Measurements from ENCODE around the gene ZBTB47.

The ZBTB47 gene

DNA sequence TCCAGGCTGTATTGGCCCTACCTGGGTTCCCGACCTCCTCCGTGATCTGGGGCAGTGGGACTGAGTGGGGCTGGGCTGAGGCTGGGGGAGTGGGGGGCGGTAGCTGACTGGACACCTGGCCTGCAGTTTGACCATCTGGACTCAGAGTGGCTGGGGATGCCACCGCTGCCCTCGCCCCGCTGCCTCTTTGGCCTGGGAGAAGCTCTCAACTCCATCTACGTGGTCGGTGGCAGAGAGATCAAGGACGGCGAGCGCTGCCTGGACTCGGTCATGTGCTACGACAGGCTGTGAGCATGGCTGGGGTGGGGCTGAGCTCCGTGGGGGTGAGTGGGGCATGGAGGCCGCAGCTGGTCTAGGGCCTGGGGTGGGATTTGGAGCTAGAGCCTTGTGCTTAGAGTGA is 34.5 kb downstream of the ZBTB47 start:
- Histone ChIP-seq H3K27me3 (replicated peaks; ENCODE audit: control insufficient read depth, insufficient read depth, low read length) (peaks cover 26% of the 10 kb centered on the region), H3K4me3 (ENCODE audit: low read length) (no peak overlapping the region), H3K36me3 (ENCODE audit: control insufficient read depth, insufficient read depth, low read length, severe bottlenecking) (no peaks in the 10 kb centered on the region), H3K9ac (ENCODE audit: low read length) (no peak overlapping the region), H3K4me1 (ENCODE audit: control insufficient read depth, insufficient read depth, low read length) (peaks cover 20% of the 10 kb centered on the region), H3K9me3 (ENCODE audit: control insufficient read depth, low read length) (no peaks in the 10 kb centered on the region)
- DNase-seq (ENCODE audit: low read depth): no peak

DNA sequence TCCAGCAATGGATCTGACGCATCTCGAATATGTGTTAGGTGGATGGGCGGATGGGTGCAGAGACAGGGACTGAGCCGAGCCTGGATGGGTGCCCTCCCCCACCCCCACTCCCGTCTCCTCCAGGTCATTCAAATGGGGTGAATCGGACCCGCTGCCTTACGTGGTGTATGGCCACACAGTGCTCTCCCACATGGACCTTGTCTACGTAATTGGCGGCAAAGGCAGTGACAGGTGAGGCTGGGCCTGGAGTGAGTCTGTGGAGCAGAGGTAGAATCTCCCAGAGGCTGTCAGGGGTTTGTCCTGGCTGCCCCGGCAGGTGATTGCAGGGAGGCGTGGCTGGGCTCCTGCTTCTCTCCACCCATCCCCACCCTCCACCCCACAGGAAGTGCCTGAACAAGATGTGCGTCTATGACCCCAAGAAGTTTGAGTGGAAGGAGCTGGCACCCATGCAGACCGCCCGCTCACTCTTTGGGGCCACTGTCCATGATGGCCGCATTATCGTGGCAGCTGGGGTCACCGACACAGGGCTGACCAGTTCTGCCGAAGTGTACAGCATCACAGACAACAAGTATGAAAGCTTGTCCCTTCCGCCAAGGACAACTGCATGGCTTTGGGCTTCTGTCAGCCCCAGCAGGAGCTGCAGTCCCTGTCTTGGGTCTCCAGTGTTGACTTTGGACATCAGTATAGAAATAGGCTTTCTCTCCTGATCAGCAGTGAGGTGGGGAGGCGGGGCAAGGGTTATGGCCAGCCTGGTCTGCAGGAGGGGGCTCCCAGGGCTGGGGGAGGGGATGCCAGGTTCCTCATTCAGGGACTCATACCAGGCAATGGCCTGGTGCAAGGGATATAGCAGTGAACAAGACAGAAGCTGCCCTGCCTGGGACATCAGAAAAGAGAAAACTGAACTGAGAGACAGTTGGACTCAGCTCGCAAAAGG is 35.3 kb downstream of the ZBTB47 start:
- no peak overlapping the region for H3K9ac ChIP-seq (ENCODE audit: low read length)
- no peak overlapping the region for H3K4me3 ChIP-seq (ENCODE audit: low read length)
- peaks cover 29% of the 10 kb centered on the region for H3K27me3 ChIP-seq (replicated peaks; ENCODE audit: control insufficient read depth, insufficient read depth, low read length)
- no peaks in the 10 kb centered on the region for H3K9me3 ChIP-seq (ENCODE audit: control insufficient read depth, low read length)
- H3K36me3 ChIP-seq (ENCODE audit: control insufficient read depth, insufficient read depth, low read length, severe bottlenecking): no peaks in the 10 kb centered on the region
- no peak for DNase-seq (ENCODE audit: low read depth)
- peaks cover 15% of the 10 kb centered on the region for H3K4me1 ChIP-seq (ENCODE audit: control insufficient read depth, insufficient read depth, low read length)

- Histone ChIP-seq H3K9me3 (ENCODE audit: control insufficient read depth, low read length) (no peaks in the 10 kb centered on the region), H3K4me3 (ENCODE audit: low read length) (no peak overlapping the region), H3K4me1 (ENCODE audit: control insufficient read depth, insufficient read depth, low read length) (peaks cover 11% of the 10 kb centered on the region), H3K27me3 (replicated peaks; ENCODE audit: control insufficient read depth, insufficient read depth, low read length) (peaks cover 33% of the 10 kb centered on the region), H3K36me3 (ENCODE audit: control insufficient read depth, insufficient read depth, low read length, severe bottlenecking) (no peaks in the 10 kb centered on the region), H3K9ac (ENCODE audit: low read length) (no peak overlapping the region)
- DNase-seq (ENCODE audit: low read depth): no peak
Observed at GRCh38 chr3:42689421-42690014, 36.0 kb downstream of the ZBTB47 start.

DNA sequence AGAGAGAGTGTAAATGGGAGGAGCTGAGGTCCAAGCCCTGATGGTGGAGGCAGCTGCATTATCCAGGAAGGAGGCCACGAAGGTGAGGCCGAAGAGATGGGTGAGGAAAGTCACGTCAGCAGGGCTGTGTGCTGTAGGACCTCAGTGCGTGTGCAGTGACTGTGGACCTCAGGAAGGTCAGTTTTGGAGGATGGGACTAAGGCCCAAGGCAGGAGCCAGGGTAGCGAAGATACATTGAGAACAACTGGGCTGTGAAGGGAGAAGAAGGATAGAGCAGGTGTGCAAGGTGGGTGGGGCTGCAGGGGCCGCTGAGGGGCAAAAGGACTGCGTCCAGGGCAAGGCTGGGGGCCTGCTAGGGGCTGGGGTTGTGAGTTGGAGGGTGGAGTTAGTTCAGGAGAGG is 36.7 kb downstream of the ZBTB47 start:
- Histone ChIP-seq H3K27me3 (replicated peaks; ENCODE audit: control insufficient read depth, insufficient read depth, low read length) (peaks cover 40% of the 10 kb centered on the region), H3K9me3 (ENCODE audit: control insufficient read depth, low read length) (no peaks in the 10 kb centered on the region), H3K36me3 (ENCODE audit: control insufficient read depth, insufficient read depth, low read length, severe bottlenecking) (no peaks in the 10 kb centered on the region), H3K4me3 (ENCODE audit: low read length) (no peak overlapping the region), H3K9ac (ENCODE audit: low read length) (no peak overlapping the region), H3K4me1 (ENCODE audit: control insufficient read depth, insufficient read depth, low read length) (peaks cover 10% of the 10 kb centered on the region)
- no peak for DNase-seq (ENCODE audit: low read depth)

DNA sequence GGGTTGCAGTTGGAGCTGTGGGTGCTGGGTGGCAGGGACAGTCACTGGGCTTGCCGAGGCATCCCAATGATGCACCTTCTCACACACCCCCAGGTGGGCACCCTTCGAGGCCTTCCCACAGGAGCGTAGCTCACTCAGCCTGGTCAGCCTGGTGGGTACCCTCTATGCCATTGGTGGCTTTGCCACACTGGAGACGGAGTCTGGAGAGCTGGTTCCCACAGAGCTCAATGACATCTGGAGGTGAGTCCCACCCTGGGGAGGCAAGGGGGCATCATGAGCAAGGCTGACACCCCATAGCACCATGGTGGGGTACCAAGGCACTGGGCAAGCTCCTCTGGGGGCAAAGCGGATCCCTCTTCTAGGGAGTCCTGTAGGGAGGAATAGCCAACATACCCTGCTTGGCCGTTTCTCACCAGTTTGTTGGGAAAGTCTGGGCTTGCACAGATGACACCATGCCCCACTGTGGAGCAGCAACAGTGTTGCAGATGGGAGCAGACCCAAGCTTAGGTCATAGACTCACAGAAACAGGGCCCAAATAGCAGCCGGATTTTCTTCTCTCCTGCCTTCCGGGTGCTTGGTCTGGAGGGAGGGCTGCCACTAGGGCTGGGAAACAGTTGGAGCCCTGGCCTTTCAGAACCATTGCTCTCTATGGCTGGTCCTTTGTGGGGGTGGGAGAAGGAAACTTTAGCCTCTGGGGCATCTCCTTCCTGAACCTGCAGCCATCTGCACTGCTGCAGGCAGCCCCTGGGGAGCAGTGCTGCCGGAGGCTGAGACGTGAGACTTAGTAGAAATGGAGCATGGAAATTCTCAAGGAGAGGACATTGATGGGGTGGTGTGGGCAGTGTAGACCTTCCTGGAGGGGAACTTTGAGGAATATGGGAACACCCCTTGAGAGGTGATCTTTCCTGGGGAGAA is 37.5 kb downstream of the ZBTB47 start:
- DNase-seq (ENCODE audit: low read depth): no peak
- no peak overlapping the region for H3K4me3 ChIP-seq (ENCODE audit: low read length)
- H3K9ac ChIP-seq (ENCODE audit: low read length): no peak overlapping the region
- no peaks in the 10 kb centered on the region for H3K36me3 ChIP-seq (ENCODE audit: control insufficient read depth, insufficient read depth, low read length, severe bottlenecking)
- no peaks in the 10 kb centered on the region for H3K9me3 ChIP-seq (ENCODE audit: control insufficient read depth, low read length)
- H3K27me3 ChIP-seq (replicated peaks; ENCODE audit: control insufficient read depth, insufficient read depth, low read length): peaks cover 47% of the 10 kb centered on the region
- H3K4me1 ChIP-seq (ENCODE audit: control insufficient read depth, insufficient read depth, low read length): peaks cover 7% of the 10 kb centered on the region

GRCh38 chr3:42691816-42692666 is 38.5 kb downstream of the ZBTB47 start:
- Histone ChIP-seq H3K36me3 (ENCODE audit: control insufficient read depth, insufficient read depth, low read length, severe bottlenecking) (no peaks in the 10 kb centered on the region), H3K4me3 (ENCODE audit: low read length) (no peak overlapping the region), H3K9me3 (ENCODE audit: control insufficient read depth, low read length) (no peaks in the 10 kb centered on the region), H3K9ac (ENCODE audit: low read length) (no peak overlapping the region), H3K4me1 (ENCODE audit: control insufficient read depth, insufficient read depth, low read length) (peaks cover 7% of the 10 kb centered on the region), H3K27me3 (replicated peaks; ENCODE audit: control insufficient read depth, insufficient read depth, low read length) (peaks cover 48% of the 10 kb centered on the region)
- DNase-seq (ENCODE audit: low read depth): no peak

GRCh38 chr3:42692667-42693529 is 39.4 kb downstream of the ZBTB47 start:
- no peak overlapping the region for H3K4me3 ChIP-seq (ENCODE audit: low read length)
- peaks cover 7% of the 10 kb centered on the region for H3K4me1 ChIP-seq (ENCODE audit: control insufficient read depth, insufficient read depth, low read length)
- H3K36me3 ChIP-seq (ENCODE audit: control insufficient read depth, insufficient read depth, low read length, severe bottlenecking): no peaks in the 10 kb centered on the region
- no peak overlapping the region for H3K9ac ChIP-seq (ENCODE audit: low read length)
- H3K9me3 ChIP-seq (ENCODE audit: control insufficient read depth, low read length): no peaks in the 10 kb centered on the region
- peaks cover 53% of the 10 kb centered on the region for H3K27me3 ChIP-seq (replicated peaks; ENCODE audit: control insufficient read depth, insufficient read depth, low read length)
- no peak for DNase-seq (ENCODE audit: low read depth)

DNA sequence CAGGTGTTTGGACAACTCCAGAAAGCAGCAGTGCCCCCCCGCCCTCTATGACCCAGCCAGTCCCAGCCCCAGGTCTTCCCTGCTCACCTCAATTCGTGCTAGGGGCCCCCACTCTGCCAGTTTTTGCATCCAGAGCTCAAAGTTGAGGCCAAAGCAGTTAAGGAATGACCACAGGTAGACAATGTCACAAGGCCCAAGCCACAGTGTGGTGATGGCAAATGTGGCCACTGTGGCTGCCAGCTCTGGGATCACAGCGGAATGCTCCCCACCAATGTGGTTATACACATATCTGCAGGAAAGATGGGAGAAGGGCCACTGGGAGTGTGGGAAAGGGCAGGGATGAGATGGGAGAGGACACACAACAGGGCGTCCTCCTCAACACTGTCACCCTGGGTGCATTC is 40.0 kb downstream of the ZBTB47 start:
- no peak overlapping the region for H3K9ac ChIP-seq (ENCODE audit: low read length)
- no peak for DNase-seq (ENCODE audit: low read depth)
- H3K4me1 ChIP-seq (ENCODE audit: control insufficient read depth, insufficient read depth, low read length): peaks cover 7% of the 10 kb centered on the region
- peaks cover 57% of the 10 kb centered on the region for H3K27me3 ChIP-seq (replicated peaks; ENCODE audit: control insufficient read depth, insufficient read depth, low read length)
- no peaks in the 10 kb centered on the region for H3K36me3 ChIP-seq (ENCODE audit: control insufficient read depth, insufficient read depth, low read length, severe bottlenecking)
- no peak overlapping the region for H3K4me3 ChIP-seq (ENCODE audit: low read length)
- H3K9me3 ChIP-seq (ENCODE audit: control insufficient read depth, low read length): no peaks in the 10 kb centered on the region

DNA sequence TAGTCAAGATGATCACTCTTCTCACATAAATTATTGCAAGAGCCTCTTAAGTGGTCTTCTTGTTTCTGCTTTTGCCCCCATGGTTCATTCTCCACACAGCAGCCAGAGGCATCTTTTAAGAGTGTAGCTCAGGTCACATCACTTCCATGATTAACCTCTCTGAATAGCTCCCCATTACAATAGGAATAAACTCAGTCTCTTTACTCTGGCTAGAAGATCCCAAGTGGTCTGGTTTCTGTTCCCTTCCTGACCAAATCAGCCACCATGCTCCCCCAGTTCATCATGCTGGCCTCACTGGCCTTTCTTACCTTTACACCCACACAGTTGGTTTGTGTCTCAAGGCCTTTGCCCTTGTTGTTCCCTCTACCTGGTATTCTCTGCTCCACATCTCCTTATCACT is 40.9 kb downstream of the ZBTB47 start:
- Histone ChIP-seq H3K4me3 (ENCODE audit: low read length) (no peak overlapping the region), H3K36me3 (ENCODE audit: control insufficient read depth, insufficient read depth, low read length, severe bottlenecking) (no peaks in the 10 kb centered on the region), H3K9ac (ENCODE audit: low read length) (no peak overlapping the region), H3K4me1 (ENCODE audit: control insufficient read depth, insufficient read depth, low read length) (peaks cover 7% of the 10 kb centered on the region), H3K9me3 (ENCODE audit: control insufficient read depth, low read length) (no peaks in the 10 kb centered on the region), H3K27me3 (replicated peaks; ENCODE audit: control insufficient read depth, insufficient read depth, low read length) (peaks cover 51% of the 10 kb centered on the region)
- DNase-seq (ENCODE audit: low read depth): no peak
